Measurements from ENCODE around the gene SHISA4.

The SHISA4 gene

DNA sequence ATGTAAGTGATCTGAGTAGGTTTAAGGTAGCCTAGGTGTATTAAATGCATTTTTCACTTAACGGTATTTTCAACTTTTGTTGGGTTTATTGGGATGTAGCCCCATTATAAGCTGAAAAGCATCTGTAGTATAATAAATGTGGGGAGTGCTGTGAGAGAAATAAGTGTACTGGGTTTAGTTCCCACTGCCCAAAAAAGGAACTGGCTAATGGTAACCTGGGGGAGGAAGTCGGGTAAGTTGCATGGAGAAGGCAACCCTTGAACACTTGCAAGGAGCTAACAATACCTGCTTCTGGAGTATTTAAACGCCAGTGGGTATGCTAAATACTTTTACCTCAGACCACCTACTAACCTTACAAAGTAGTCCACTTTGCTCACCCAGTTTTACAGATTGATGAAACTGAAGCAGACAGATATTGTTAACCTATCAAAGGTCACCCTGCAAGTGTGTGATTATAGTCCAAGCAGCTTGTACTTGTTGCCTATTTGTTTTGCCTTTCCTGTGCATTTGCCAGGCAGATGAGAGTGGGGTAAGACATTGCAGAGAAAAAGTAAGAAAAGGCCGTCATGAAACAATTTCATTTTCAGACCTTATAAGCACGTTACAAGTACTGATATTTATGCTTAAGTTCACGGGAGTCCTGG lies 7.6 kb upstream of the SHISA4 start:
- DNase-seq (ENCODE audit: extremely low spot score, insufficient read length, low read depth) (no peak), FAIRE-seq (no peak)

- FAIRE-seq (no peak), DNase-seq (ENCODE audit: extremely low spot score, insufficient read length, low read depth) (no peak)
Observed at GRCh38 chr1:201881617-201882016, 7.1 kb upstream of the SHISA4 start.

GRCh38 chr1:201882665-201883132 lies 6.0 kb upstream of the SHISA4 start:
- FAIRE-seq (peak; percentile 62), DNase-seq (ENCODE audit: extremely low spot score, insufficient read length, low read depth) (no peak)

GRCh38 chr1:201883266-201883665 lies 5.4 kb upstream of the SHISA4 start:
- FAIRE-seq = no peak
- DNase-seq (ENCODE audit: extremely low spot score, insufficient read length, low read depth) = no peak

GRCh38 chr1:201883786-201884185 lies 4.9 kb upstream of the SHISA4 start:
- DNase-seq (ENCODE audit: extremely low spot score, insufficient read length, low read depth) (no peak), FAIRE-seq (no peak)

DNA sequence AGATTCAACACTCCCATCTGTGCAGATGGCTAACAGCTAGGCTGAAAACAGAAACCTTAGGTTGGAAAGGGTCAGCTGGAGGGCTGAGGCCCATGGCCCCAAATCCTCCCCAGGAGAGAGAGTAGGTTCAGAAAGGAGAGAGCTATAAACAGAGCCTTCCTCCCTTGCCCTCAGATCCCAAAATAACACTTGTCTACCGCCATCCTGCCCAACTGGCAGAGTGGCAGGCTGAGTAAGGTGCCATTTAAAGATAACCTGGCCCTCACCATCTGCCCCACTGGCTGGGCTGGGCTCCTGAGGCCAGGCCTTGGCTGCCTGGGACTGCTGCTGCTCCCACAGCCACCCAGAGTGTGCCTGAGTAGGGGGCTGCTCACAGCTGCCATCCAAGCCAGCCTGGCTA lies 4.3 kb upstream of the SHISA4 start:
- FAIRE-seq (no peak), DNase-seq (ENCODE audit: extremely low spot score, insufficient read length, low read depth) (no peak)

GRCh38 chr1:201885531-201886075 lies 3.1 kb upstream of the SHISA4 start:
- no peak for FAIRE-seq
- DNase-seq (ENCODE audit: extremely low spot score, insufficient read length, low read depth) = no peak

- no peak for FAIRE-seq
- DNase-seq (ENCODE audit: extremely low spot score, insufficient read length, low read depth) = no peak
Observed at GRCh38 chr1:201886103-201886885, 2.4 kb upstream of the SHISA4 start.

DNA sequence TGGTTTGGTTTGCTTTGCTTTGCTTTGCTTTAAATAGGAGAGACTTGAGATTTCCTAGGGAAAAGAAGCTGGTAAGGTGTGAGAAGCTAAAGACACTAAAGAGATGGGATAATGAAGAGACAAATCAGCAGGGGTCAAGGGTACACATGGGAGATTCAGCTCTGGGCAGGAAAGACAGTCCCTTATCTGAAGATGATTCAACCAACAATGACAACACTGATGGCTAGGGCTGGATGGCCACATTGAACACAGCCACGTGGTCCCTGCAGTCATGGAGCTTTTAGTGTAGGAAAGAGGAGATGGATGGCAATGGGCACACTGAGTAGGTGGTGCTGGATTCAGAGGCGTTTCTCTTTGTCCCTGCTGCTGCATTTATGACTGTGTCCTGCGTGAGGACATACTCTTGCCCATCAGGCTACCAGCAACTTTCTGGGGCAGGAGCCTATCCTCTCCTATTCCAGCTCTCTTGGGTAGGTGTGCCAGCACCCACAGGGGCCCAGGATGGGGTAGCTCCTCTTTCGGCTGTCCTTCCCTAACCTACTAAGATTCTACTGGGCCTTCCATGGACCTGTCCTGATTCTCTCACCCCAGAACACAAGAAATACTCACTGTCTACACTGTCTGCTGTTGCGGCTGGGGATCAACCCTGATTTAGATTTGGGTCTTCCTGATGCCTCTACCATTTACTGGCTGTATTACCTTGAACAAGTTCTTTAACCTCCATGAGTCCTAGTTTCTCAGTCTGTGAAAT lies 1.4 kb upstream of the SHISA4 start:
- DNase-seq (ENCODE audit: extremely low spot score, insufficient read length, low read depth) (no peak), FAIRE-seq (no peak)

DNA sequence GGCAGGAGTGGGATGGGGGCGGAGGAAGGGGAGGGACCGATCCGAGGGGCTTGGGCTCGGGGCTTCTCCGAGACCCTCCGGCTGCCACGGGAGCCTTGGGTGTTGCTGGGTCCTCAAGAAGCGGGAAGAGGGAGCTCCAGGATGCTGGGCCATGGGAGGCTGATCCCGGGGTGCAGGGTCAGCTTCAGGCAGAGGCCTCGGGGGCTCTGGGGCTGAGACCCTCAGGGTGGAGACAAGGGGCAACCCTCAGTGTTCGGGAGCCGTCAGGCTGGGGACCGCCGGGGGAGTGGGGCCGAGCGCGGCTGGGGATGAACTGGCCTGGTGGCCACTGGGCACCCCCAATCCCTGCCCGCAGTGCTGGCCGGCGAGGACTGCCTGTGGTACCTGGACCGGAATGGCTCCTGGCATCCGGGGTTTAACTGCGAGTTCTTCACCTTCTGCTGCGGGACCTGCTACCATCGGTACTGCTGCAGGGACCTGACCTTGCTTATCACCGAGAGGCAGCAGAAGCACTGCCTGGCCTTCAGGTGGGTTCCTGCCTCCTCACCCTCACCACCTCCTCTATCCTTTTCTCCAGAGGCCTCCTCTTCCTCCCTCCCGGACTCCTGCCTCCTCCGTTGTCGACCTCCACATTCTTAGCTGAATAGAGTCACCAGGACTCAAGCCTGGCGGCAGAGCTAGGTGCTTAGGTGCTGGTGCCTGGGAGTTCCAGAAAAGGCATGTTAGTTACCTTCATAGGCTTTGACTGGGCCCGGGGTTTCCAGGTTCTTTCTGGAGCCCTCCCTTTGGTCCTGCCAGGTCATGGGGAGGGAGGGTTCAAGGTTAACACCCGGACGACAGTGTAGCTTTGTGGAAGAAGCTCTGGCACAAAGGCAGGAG lies 631 bp downstream of the SHISA4 start:
- DNase-seq (ENCODE audit: extremely low spot score, insufficient read length, low read depth) = no peak

DNA sequence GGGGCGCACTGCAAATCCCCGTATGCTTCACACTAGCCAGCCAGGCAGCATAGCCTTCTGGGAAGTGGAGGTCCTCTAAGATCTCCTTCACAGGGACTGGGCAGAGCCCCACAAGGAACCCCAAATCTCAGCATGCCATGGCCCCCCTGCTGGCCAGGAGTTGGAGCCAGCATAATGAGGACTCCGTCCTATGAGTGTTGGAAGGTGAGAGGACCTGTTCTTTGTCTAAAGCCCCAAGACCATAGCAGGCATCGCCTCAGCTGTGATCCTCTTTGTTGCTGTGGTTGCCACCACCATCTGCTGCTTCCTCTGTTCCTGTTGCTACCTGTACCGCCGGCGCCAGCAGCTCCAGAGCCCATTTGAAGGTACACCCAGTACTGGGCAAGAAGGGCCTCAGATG lies 1.5 kb downstream of the SHISA4 start:
- no peak for FAIRE-seq

More for the DNA sequence above, 631 bp downstream of the SHISA4 start:
- FAIRE-seq = no peak

GRCh38 chr1:201890806-201891450 lies 2.2 kb downstream of the SHISA4 start:
- FAIRE-seq (no peak), DNase-seq (ENCODE audit: extremely low spot score, insufficient read length, low read depth) (no peak)

More for the DNA sequence above, 1.5 kb downstream of the SHISA4 start:
- no peak for DNase-seq (ENCODE audit: extremely low spot score, insufficient read length, low read depth)

GRCh38 chr1:201891451-201892045 lies 2.9 kb downstream of the SHISA4 start:
- FAIRE-seq = no peak
- DNase-seq (ENCODE audit: extremely low spot score, insufficient read length, low read depth) = no peak

GRCh38 chr1:201892211-201892610 lies 3.5 kb downstream of the SHISA4 start:
- DNase-seq (ENCODE audit: extremely low spot score, insufficient read length, low read depth) (no peak), FAIRE-seq (no peak)

GRCh38 chr1:201893431-201893830 lies 4.7 kb downstream of the SHISA4 start:
- no peak for FAIRE-seq
- DNase-seq (ENCODE audit: extremely low spot score, insufficient read length, low read depth) = no peak

- DNase-seq (ENCODE audit: extremely low spot score, insufficient read length, low read depth) = no peak
- FAIRE-seq = no peak
Observed at GRCh38 chr1:201894343-201895119, 5.8 kb downstream of the SHISA4 start.

DNA sequence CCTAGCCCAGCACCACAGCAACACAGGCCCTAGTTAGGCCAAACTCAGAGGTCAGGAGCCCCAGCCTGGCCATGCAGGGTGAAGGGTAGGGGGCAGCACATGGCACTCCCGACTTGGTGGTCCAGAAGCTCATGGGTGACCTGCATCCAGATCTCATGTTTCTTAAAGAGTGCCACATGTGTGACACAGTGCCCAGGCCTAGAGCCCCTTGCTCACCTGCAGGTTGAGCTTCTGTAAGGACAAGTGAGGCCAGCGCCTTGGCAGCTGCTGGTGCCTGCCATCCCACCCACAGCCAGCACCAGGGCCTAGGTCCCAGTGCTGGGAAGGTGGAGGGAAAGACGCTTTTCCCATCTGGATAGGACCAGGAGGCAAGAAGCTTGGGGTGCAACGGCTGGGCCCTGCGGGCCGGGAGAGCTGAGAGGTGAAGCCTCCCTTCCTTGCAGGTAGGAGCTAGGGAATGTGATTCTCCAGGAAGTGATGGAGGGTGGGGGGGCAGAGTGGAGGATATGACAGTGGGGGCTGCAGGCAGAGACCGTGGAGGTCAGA lies 6.5 kb downstream of the SHISA4 start:
- DNase-seq (ENCODE audit: extremely low spot score, insufficient read length, low read depth) (no peak), FAIRE-seq (no peak)
